BE2C (cell line): ENCODE results near the gene MTHFD2.

Experiments used
- DNase-seq: peaks from one replicate; pipeline ENCODE4 v3.0.0-alpha.2; 2020
- H3K27me3 ChIP-seq: fragments of 250-450 bp; sonication (Bioruptor Pico); 2 replicates; pipeline ENCODE4 v1.5.1; 2020; ENCODE audit warnings: mild to moderate bottlenecking
- H3K36me3 ChIP-seq: fragments of 250-450 bp; sonication (Bioruptor Pico); 2 replicates; pipeline ENCODE4 v1.5.1; 2020; ENCODE audit warnings: mild to moderate bottlenecking
- H3K4me1 ChIP-seq: fragments of 250-450 bp; sonication (Bioruptor Pico); 2 replicates; pipeline ENCODE4 v1.5.1; 2020
- H3K4me3 ChIP-seq: 2 replicates; pipeline ENCODE4 v1.5.1; 2011; ENCODE audit warnings: low read depth, low read length
- H3K9me3 ChIP-seq: fragments of 250-450 bp; sonication (Bioruptor Pico); 2 replicates; pipeline ENCODE4 v1.5.1; 2020
- TF ChIP-seq, protein P1 (sequence below): IDR thresholded peaks from 2 replicates; pipeline ENCODE4 v1.5.1; 2012; ENCODE audit warnings: mild to moderate bottlenecking, low read depth, low read length

MTHFD2 gene

DNA sequence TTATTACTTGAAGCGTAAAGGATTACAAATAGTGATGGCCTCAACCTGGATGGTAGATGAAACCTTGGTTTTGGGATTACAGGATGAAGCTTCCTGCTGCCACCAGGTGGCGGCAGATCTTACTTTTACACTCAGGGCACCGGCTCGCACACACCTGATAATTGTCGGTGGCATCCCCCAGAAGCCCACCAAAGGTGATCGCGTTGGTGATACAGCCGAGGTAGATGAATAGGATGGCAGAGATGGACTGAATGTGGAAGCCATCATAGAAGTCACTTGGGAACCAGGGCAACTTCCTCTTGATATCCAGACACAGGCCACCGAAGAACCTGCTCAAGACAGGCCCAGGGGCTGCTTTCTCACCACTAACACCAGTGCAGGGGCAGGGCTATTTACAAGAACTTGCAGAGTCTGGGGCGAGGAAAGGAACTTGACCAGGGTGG, 51.8 kb downstream of the MTHFD2 start:
- Histone ChIP-seq H3K4me1 (no peaks in the 10 kb centered on the region), H3K36me3 (no peaks in the 10 kb centered on the region), H3K9me3 (no peaks in the 10 kb centered on the region), H3K4me3 (no peak overlapping the region), H3K27me3 (no peaks in the 10 kb centered on the region)
- TF ChIP-seq, protein P1, sequence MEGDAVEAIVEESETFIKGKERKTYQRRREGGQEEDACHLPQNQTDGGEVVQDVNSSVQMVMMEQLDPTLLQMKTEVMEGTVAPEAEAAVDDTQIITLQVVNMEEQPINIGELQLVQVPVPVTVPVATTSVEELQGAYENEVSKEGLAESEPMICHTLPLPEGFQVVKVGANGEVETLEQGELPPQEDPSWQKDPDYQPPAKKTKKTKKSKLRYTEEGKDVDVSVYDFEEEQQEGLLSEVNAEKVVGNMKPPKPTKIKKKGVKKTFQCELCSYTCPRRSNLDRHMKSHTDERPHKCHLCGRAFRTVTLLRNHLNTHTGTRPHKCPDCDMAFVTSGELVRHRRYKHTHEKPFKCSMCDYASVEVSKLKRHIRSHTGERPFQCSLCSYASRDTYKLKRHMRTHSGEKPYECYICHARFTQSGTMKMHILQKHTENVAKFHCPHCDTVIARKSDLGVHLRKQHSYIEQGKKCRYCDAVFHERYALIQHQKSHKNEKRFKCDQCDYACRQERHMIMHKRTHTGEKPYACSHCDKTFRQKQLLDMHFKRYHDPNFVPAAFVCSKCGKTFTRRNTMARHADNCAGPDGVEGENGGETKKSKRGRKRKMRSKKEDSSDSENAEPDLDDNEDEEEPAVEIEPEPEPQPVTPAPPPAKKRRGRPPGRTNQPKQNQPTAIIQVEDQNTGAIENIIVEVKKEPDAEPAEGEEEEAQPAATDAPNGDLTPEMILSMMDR = peak; percentile 71
- DNase-seq = peak; percentile 42

DNA sequence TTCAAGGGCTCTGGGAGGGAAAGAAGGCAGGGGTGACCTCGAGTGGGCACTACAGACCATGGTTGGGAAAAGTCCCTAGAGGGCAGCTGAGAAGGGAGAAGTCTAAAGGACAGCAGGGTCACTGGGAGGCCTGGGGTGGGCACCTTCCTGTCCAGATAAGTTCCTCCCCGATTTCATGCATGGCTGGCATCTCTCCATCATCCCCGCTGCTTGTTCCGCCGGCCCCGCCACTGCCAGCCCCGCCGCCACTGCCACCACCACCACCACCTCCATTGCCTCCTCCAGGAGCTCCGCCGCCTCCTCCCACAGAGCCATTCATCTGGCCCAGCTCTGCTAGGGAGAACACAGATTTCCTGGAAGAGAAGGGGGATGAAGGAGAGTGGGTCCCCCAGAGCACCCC, 53.6 kb downstream of the MTHFD2 start:
- TF ChIP-seq, protein P1 = no peak
- H3K36me3 ChIP-seq = no peaks in the 10 kb centered on the region
- no peaks in the 10 kb centered on the region for H3K4me1 ChIP-seq
- H3K27me3 ChIP-seq = no peaks in the 10 kb centered on the region
- DNase-seq = no peak
- no peak overlapping the region for H3K4me3 ChIP-seq
- H3K9me3 ChIP-seq = no peaks in the 10 kb centered on the region

DNA sequence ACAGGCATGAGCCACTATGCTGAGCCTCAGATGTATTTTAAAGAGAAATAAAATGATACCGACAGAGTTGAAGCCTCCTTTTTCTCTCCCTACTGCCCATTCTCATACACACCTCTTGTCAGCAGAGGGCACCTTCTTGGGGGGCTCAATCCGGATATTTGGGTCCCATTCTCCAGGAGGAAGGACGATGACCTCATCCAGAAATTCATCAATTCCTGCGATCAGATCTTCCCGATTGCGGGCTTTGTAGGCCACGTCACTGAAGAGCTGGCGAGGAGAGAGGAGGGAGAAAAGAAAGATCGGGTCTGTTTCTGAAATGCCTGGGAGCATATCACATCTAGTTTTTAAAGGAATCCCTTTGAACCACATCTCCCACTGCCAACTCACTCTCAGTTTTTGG, 54.4 kb downstream of the MTHFD2 start:
- no peak for DNase-seq
- TF ChIP-seq, protein P1 = no peak

DNA sequence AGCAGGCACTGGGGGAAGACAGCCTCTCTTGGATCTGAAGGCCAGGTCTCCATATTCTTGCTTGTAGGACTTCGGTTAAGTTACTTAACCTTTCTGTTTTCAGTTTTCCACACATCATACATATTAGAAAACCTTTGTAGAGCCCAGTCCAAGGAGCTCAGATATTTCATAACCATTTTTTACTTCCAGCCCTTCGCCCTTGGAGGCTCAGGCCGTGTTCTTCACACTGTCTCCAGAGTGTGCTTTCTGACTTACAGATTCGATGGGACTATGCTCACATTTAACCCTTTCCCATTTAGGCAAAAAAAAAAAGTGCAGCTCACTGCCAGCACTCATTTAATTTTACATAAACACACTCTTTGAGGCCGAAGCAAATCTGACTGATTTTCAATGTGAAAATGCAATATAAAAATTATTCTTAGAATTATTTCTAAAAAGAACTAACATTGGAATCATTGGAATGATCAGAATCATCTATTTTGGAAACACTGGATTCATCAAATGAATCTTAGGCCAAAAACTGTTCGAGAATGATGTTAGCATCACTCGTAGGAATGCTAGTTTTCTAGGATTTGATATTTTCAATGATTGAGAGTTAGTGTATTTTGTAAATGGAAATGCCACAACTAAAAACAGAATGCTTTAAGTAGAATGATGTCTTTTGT, 55.0 kb downstream of the MTHFD2 start:
- no peak overlapping the region for H3K4me3 ChIP-seq
- H3K9me3 ChIP-seq = no peaks in the 10 kb centered on the region
- TF ChIP-seq, protein P1 = no peak
- H3K4me1 ChIP-seq = no peaks in the 10 kb centered on the region
- no peak for DNase-seq
- H3K27me3 ChIP-seq = no peaks in the 10 kb centered on the region
- H3K36me3 ChIP-seq = no peaks in the 10 kb centered on the region

More for the DNA sequence above, 54.4 kb downstream of the MTHFD2 start:
- H3K4me1 ChIP-seq = no peaks in the 10 kb centered on the region
- H3K36me3 ChIP-seq = no peaks in the 10 kb centered on the region
- H3K4me3 ChIP-seq = no peak overlapping the region
- H3K27me3 ChIP-seq = no peaks in the 10 kb centered on the region
- no peaks in the 10 kb centered on the region for H3K9me3 ChIP-seq

DNA sequence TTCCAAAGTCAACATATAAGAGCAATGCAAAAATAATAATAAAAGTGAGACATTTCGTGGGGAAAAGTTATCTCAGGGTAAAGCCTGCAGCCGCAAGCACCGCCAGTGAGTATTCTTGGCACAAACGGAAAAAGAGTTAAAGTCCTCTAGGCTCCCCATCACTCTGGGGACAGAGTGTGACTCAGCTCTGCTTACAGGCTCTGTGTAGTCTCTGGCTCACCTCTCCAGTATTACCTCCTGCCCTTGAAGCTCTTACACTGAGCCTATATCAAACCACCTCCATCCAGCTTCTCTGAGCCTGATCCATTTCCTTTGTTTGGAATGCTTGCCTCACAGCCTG, 55.5 kb downstream of the MTHFD2 start:
- no peak overlapping the region for H3K4me3 ChIP-seq
- no peaks in the 10 kb centered on the region for H3K4me1 ChIP-seq
- no peaks in the 10 kb centered on the region for H3K27me3 ChIP-seq
- DNase-seq = no peak
- no peaks in the 10 kb centered on the region for H3K36me3 ChIP-seq
- TF ChIP-seq, protein P1 = no peak
- no peaks in the 10 kb centered on the region for H3K9me3 ChIP-seq

DNA sequence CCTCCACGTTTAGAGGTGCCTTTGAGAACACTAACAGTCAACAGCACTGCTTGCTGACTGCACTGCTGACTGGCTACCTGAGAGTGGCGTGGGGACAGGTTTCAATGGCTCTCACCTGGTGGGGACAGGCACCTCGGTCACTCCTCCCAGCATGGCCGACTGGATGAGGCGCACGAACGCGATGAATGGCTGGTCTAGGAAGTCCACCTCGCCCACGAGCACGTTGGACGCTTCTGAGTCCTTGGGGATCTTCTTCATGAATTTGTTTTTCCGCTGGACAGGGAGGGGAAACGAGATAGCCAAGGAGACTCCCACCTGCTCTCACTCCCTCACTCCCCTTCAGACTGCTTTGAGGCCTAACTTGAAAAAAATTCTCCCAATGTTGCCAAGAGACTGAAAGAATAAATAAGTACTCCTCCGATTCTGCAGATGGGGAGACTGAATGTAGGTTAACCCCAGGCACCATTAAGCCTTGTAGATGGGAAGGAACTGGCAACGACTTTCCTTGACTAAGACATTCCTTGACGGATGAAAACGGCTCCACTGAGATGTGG, 57.3 kb downstream of the MTHFD2 start:
- Histone ChIP-seq H3K4me3 (no peak overlapping the region), H3K4me1 (no peaks in the 10 kb centered on the region), H3K27me3 (no peaks in the 10 kb centered on the region), H3K9me3 (no peaks in the 10 kb centered on the region), H3K36me3 (no peaks in the 10 kb centered on the region)
- no peak for DNase-seq
- TF ChIP-seq, protein P1 = no peak
